ENCODE measurements around the gene GNAI2.
A peak's percentile ranks its signal among the peaks of the same experiment; 100 is the strongest.

GNAI2 gene

DNA sequence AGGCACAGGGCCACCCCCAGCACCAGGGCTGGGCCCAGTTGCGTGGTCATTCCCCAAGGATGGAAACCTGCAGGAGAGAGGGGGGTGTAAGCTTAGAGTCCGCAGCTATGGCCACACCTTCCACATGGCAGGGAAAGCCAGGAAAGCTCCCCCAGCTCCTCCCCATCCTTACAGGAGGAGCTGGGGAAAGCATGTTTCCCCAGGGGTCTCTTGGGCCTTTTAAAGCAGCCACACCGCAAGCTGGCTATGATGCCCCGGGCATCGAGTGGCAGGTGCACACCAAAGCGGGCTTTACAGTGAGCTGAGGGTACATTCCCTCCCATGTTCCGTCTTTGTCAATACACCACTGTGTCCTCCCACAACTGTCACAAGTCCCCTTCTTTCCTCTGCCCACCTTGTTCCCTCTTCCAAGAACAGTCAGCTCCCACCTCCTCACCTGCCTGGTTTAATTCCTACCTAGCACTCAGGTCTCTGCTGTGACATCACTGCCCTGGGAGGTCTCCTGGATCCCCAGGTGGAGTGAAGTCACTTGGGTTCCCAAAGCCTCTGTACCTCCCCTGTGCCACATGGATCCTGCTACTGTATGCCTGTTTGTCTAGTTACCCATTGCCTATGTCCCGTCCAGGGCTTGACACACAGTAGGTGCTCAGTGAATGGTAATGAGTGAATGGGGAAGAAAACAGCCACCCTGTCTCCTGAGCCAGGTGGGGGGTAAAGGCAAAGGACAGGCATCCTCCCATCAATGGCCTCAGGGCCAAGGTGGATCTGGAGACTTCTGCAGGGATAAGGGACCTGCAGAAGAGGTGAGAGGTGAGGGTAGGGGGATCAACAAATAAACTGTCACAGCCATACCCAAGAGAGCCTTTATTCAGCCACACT lies 59.8 kb downstream of the GNAI2 start:
- H3K36me3 ChIP-seq, result no peaks in the 10 kb centered on the region
- H3K4me1 ChIP-seq (ENCODE audit: control insufficient read depth in 1 of 2, insufficient read depth in 1 of 2, low read depth in 1 of 2, low read length in 1 of 2), result peaks cover 48 to 54% of the 10 kb centered on the region in 2 experiments
- H3K9me3 ChIP-seq, result no peaks in the 10 kb centered on the region
- TF ChIP-seq, protein P1, sequence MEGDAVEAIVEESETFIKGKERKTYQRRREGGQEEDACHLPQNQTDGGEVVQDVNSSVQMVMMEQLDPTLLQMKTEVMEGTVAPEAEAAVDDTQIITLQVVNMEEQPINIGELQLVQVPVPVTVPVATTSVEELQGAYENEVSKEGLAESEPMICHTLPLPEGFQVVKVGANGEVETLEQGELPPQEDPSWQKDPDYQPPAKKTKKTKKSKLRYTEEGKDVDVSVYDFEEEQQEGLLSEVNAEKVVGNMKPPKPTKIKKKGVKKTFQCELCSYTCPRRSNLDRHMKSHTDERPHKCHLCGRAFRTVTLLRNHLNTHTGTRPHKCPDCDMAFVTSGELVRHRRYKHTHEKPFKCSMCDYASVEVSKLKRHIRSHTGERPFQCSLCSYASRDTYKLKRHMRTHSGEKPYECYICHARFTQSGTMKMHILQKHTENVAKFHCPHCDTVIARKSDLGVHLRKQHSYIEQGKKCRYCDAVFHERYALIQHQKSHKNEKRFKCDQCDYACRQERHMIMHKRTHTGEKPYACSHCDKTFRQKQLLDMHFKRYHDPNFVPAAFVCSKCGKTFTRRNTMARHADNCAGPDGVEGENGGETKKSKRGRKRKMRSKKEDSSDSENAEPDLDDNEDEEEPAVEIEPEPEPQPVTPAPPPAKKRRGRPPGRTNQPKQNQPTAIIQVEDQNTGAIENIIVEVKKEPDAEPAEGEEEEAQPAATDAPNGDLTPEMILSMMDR (IDR thresholded peaks at IDR 0.05), result no peak
- no peak overlapping the region for H3K4me3 ChIP-seq (ENCODE audit: low read depth in 1 of 2, low read length in 1 of 2)
- H3K27ac ChIP-seq, result peak overlapping the region; percentile 25
- no peaks in the 10 kb centered on the region for H3K27me3 ChIP-seq

DNA sequence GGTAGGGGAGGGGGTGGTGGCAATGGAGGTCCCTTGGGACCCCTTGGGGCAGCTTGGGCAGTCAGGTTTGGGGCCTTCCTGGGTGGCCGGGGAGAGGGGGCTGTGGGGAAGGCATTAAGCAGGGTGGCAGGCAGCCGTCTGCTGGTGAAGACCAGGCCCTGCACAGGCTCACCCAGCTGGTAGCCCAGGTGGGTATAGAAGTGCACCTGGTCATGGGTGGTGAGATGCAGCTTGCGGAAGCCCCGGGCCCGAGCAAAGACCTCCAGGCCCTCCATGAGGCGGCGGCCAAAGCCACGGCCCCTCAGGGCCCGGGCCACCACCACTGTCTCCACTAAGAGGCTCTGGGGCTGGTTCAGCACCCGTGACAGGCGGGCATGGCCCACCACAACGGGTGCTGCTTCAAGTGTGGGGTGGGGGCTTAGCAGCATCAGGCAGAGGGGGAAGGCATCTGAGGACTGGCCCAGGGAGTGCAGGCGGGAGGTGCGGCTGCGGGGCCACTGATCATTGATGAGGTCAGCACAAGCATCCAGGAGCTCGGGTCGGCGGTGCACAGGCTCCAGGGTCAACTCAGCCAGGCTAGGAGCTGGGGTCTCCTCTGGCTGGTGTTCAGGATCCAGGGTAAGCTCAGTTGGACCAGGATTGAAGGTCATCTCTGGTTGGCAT lies 60.8 kb downstream of the GNAI2 start:
- Histone ChIP-seq H3K27me3 (no peaks in the 10 kb centered on the region), H3K27ac (peak overlapping the region; percentile 97), H3K4me1 (ENCODE audit: control insufficient read depth in 1 of 2, insufficient read depth in 1 of 2, low read depth in 1 of 2, low read length in 1 of 2) (peaks cover 45 to 52% of the 10 kb centered on the region in 2 experiments), H3K4me3 (ENCODE audit: low read depth in 1 of 2, low read length in 1 of 2) (no peak overlapping the region), H3K9me3 (no peaks in the 10 kb centered on the region), H3K36me3 (no peaks in the 10 kb centered on the region)
- TF ChIP-seq, protein P1 (IDR thresholded peaks at IDR 0.05), result no peak

DNA sequence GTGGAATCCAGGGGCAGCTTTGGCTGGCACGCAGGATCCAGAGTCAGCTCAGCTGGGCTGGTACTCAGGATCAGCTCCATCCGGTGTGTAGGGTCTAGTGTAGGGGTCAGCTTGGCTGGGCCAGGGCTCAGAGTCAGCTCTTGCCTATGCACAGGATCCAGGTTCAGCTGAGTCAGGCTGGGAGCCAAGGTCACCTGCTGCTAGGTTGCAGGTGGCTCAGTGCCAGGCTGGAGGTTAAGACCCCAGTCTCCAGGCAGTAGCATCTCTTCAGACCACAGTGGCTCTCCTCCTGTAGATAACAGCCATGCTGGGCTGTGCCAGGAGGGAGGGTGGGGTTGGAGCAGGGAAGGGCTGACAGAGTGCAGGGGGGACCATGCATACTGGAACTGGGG lies 61.4 kb downstream of the GNAI2 start:
- Histone ChIP-seq H3K4me3 (ENCODE audit: low read depth in 1 of 2, low read length in 1 of 2) (no peak overlapping the region), H3K27ac (peak overlapping the region; percentile 97)

DNA sequence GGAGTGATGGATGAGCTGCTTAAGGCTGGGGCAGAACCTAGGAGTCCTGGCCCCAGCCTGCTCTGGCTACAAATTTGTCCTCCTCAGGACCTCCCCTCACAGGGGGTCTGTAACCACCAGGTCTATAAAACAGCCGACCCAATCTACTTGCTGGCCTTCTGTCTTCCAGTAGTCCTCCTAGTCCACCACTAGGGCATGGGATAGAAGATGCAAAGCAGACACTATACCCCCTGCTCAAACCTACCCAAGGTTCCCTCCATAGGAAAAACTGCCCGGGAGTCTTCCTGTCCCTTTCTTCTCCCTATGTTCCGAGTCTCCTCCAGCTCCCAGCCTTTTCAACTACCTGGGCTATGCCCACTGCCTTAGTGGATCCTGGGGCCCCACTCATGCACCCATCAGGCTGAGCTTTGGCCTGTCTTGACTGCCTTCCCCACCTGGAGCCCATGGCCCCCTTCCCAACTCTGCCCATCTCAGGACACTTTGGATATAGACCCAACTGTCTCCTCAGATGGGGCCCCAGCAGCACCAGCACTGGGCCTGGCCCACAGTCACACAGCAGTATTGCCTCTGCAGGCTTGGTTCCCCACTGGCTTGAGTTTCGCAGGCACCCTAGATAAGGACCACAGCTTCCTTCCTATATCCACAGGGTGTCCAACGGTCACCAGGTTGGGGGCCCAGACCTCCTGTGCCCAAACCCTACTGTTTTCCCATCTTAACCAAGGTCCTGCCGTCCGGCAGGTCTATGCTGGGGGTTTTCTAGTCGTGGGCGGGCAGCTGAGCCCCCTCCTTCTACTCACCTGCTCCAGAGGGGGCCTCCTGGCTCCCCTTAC lies 62.1 kb downstream of the GNAI2 start:
- no peaks in the 10 kb centered on the region for H3K36me3 ChIP-seq
- no peaks in the 10 kb centered on the region for H3K27me3 ChIP-seq
- H3K9me3 ChIP-seq, result no peaks in the 10 kb centered on the region
- H3K27ac ChIP-seq, result peak overlapping the region; percentile 97
- TF ChIP-seq, protein P1 (IDR thresholded peaks at IDR 0.05), result no peak
- peak overlapping the region; percentile 72 to 80 for H3K4me3 ChIP-seq (ENCODE audit: low read depth in 1 of 2, low read length in 1 of 2)
- peaks cover 37 to 40% of the 10 kb centered on the region in 2 experiments for H3K4me1 ChIP-seq (ENCODE audit: control insufficient read depth in 1 of 2, insufficient read depth in 1 of 2, low read depth in 1 of 2, low read length in 1 of 2)

More for the DNA sequence above, 61.4 kb downstream of the GNAI2 start:
- Histone ChIP-seq H3K4me1 (ENCODE audit: control insufficient read depth in 1 of 2, insufficient read depth in 1 of 2, low read depth in 1 of 2, low read length in 1 of 2) (peaks cover 42 to 47% of the 10 kb centered on the region in 2 experiments), H3K27me3 (no peaks in the 10 kb centered on the region), H3K9me3 (no peaks in the 10 kb centered on the region), H3K36me3 (no peaks in the 10 kb centered on the region)
- TF ChIP-seq, protein P1 (IDR thresholded peaks at IDR 0.05), result no peak
